ENCODE measurements around the gene AGO1.

- no peak for TF ChIP-seq CTCF (IDR thresholded peaks at IDR 0.05)
- no peak for TF ChIP-seq ZFX (IDR thresholded peaks at IDR 0.05; ENCODE audit: borderline replicate concordance)
Observed at GRCh38 chr1:35932941-35933340, 49.9 kb downstream of the AGO1 start.
